Natural killer cell (primary cell): Measurements from ENCODE around the gene MACROD2. TPM values are rescaled to one million over a fixed set of nuclear protein-coding genes. Genes with fewer than 3 reads are reported as not detected.

Source experiments
- ATAC-seq, 3 donors: fragments of 150-1000 bp in 2 of 3; fragments of 200-7000 bp in 1 of 3; cut with Tn5 transposase; 1 replicate in 1 of 3; 2 replicates in 2 of 3; pipeline ENCODE4 v1.10.0; 2021; ENCODE audit warnings: mild to moderate bottlenecking in 2 of 3, moderate library complexity in 2 of 3
- DNase-seq, 2 donors: peaks; one replicate each; pipeline versions ENCODE4 v3.0.0 to v3.0.0-alpha.2; 2013 to 2021; ENCODE audit warnings: mixed read lengths in 1 of 2
- H3K27ac ChIP-seq: one replicate; pipeline ENCODE4 v1.5.1; 2013; ENCODE audit warnings: mild to moderate bottlenecking, low read length
- H3K27me3 ChIP-seq: one replicate; pipeline ENCODE4 v1.6.1; 2013; ENCODE audit warnings: low read length; ENCODE audit not compliant: control insufficient read depth, insufficient read depth
- H3K36me3 ChIP-seq: one replicate; pipeline ENCODE4 v1.6.1; 2013; ENCODE audit warnings: low read length; ENCODE audit not compliant: control insufficient read depth, insufficient read depth
- H3K4me1 ChIP-seq: one replicate; pipeline ENCODE4 v1.6.1; 2013; ENCODE audit warnings: low read length; ENCODE audit not compliant: control insufficient read depth, insufficient read depth
- H3K4me3 ChIP-seq: one replicate; pipeline ENCODE4 v1.5.1; 2013; ENCODE audit warnings: low read length
- H3K9me3 ChIP-seq: one replicate; pipeline ENCODE4 v1.6.1; 2013; ENCODE audit warnings: low read length; ENCODE audit not compliant: control insufficient read depth, insufficient read depth
- H3K27ac Mint-ChIP-seq, 2 donors: one replicate each; pipeline ENCODE4 v1.8.0; 2022; ENCODE audit warnings: mild to moderate bottlenecking in 2 of 2, mixed read lengths in 2 of 2, moderate library complexity in 1 of 2
- H3K27me3 Mint-ChIP-seq, 2 donors: one replicate each; pipeline ENCODE4 v1.8.0; 2022; ENCODE audit warnings: low read depth in 2 of 2, mixed read lengths in 2 of 2
- H3K36me3 Mint-ChIP-seq: one replicate; pipeline ENCODE4 v1.8.0; 2022; ENCODE audit warnings: mixed read lengths
- H3K4me1 Mint-ChIP-seq, 2 donors: one replicate each; pipeline ENCODE4 v1.8.0; 2022; ENCODE audit warnings: mixed read lengths in 2 of 2
- H3K4me3 Mint-ChIP-seq: one replicate; pipeline ENCODE4 v1.8.0; 2022; ENCODE audit warnings: mild to moderate bottlenecking, moderate library complexity, mixed read lengths
- H3K9me3 Mint-ChIP-seq, 2 donors: one replicate each; pipeline ENCODE4 v1.8.0; 2022; ENCODE audit warnings: mixed read lengths in 2 of 2
- CTCF ChIP-seq: fragments of 200-600 bp; IDR thresholded peaks from one replicate; pipeline ENCODE4 v1.8.0; 2022; ENCODE audit warnings: antibody characterized with exemption
- WGBS: methylation state at CpG from one replicate; pipeline ENCODE4 v1.1.7; 2013; ENCODE audit warnings: missing lambda C conversion rate; ENCODE audit not compliant: insufficient coverage; 5-methylcytosine and 5-hydroxymethylcytosine counted together
- intact Hi-C: fragments of 100-400 bp; cut with micrococcal nuclease; formaldehyde crosslinking; loops from one replicate; pipeline ENCODE4 v1.14.2; 2022
- total RNA-seq, 4 donors: library from RNA; stranded (reverse); fragments of 120-200 nt in 1 of 4; gene quantifications; one replicate each; pipeline versions ENCODE4 v1.2.3 to v1.2.4, GENCODE V29; 2013 to 2022

Gene MACROD2
- total RNA-seq, 3 donors from 2014 or later (not counting 1 experiment from before 2014, with no cell fraction given): 0.19 to 0.88 TPM; not detected in 1

- Histone ChIP-seq H3K4me1 (no peaks in the 10 kb centered on the region), H3K4me3 (no peak overlapping the region), H3K27ac (peak overlapping the region; percentile 40), H3K27me3 (no peaks in the 10 kb centered on the region), H3K36me3 (no peaks in the 10 kb centered on the region), H3K9me3 (no peaks in the 10 kb centered on the region)
- WGBS: 13% methylated on average over 1 of the region's 2 CpGs
- DNase-seq: no peak
- H3K4me3 Mint-ChIP-seq: no peak overlapping the region
- peaks cover 8 to 11% of the 10 kb centered on the region in 2 donors for H3K9me3 Mint-ChIP-seq
- H3K27me3 Mint-ChIP-seq: no peaks in the 10 kb centered on the region
- no peak overlapping the region for H3K27ac Mint-ChIP-seq
- intact Hi-C loops: no loop called here
- ATAC-seq: no peak
- no peaks in the 10 kb centered on the region for H3K36me3 Mint-ChIP-seq
- no peak for TF ChIP-seq CTCF
- H3K4me1 Mint-ChIP-seq: no peaks in the 10 kb centered on the region
Measured at GRCh38 chr20:15317546-15318232, 1322.4 kb downstream of the MACROD2 start.

GRCh38 chr20:15318682-15319081, 1323.4 kb downstream of the MACROD2 start:
- no peak for ATAC-seq
- intact Hi-C loops: no loop called here

GRCh38 chr20:15319439-15319838, 1324.1 kb downstream of the MACROD2 start:
- Mint-ChIP-seq H3K4me1 (no peaks in the 10 kb centered on the region), H3K27ac (no peak overlapping the region), H3K36me3 (no peaks in the 10 kb centered on the region), H3K9me3 (peaks cover 13 to 15% of the 10 kb centered on the region in 2 donors), H3K4me3 (no peak overlapping the region), H3K27me3 (no peaks in the 10 kb centered on the region)
- Histone ChIP-seq H3K36me3 (no peaks in the 10 kb centered on the region), H3K4me1 (no peaks in the 10 kb centered on the region), H3K4me3 (no peak overlapping the region), H3K27me3 (no peaks in the 10 kb centered on the region), H3K9me3 (no peaks in the 10 kb centered on the region), H3K27ac (no peak overlapping the region)
- DNase-seq (no peak), ATAC-seq (no peak)
- intact Hi-C loops: no loop called here
- no peak for TF ChIP-seq CTCF
- 92% methylated on average over 1 of the region's 2 CpGs for WGBS

More at GRCh38 chr20:15318682-15319081, 1323.4 kb downstream of the MACROD2 start:
- no peak for DNase-seq
- Mint-ChIP-seq H3K27me3 (no peaks in the 10 kb centered on the region), H3K36me3 (no peaks in the 10 kb centered on the region), H3K4me1 (no peaks in the 10 kb centered on the region), H3K9me3 (peaks cover 8 to 11% of the 10 kb centered on the region in 2 donors), H3K27ac (no peak overlapping the region), H3K4me3 (no peak overlapping the region)
- no peaks in the 10 kb centered on the region for H3K36me3 ChIP-seq
- TF ChIP-seq CTCF: no peak
- H3K9me3 ChIP-seq: no peaks in the 10 kb centered on the region
- no peak overlapping the region for H3K4me3 ChIP-seq
- H3K27ac ChIP-seq: no peak overlapping the region
- H3K27me3 ChIP-seq: no peaks in the 10 kb centered on the region
- no peaks in the 10 kb centered on the region for H3K4me1 ChIP-seq

GRCh38 chr20:15320941-15321340, 1325.6 kb downstream of the MACROD2 start:
- DNase-seq: no peak
- intact Hi-C loops: no loop called here
- H3K9me3 Mint-ChIP-seq: peaks cover 8 to 10% of the 10 kb centered on the region in 2 donors
- Histone ChIP-seq H3K4me3 (no peak overlapping the region), H3K27ac (no peak overlapping the region), H3K4me1 (no peaks in the 10 kb centered on the region), H3K27me3 (no peaks in the 10 kb centered on the region), H3K9me3 (no peaks in the 10 kb centered on the region), H3K36me3 (no peaks in the 10 kb centered on the region)
- no peaks in the 10 kb centered on the region for H3K27me3 Mint-ChIP-seq
- no peak for TF ChIP-seq CTCF
- no peak overlapping the region for H3K4me3 Mint-ChIP-seq
- no peaks in the 10 kb centered on the region for H3K36me3 Mint-ChIP-seq
- H3K27ac Mint-ChIP-seq: no peak overlapping the region
- no peak for ATAC-seq
- WGBS: 67% methylated on average over 2 of the region's 2 CpGs
- H3K4me1 Mint-ChIP-seq: no peaks in the 10 kb centered on the region
